HG03432 (cell line): Measurements from ENCODE around the gene ZNF684.
"Not testable (repeated sequence)": the region's sequence is repeated elsewhere in the genome, so short reads cannot be mapped to it uniquely, and the experiment has no call there.

ENCODE experiments used
- ATAC-seq: cut with Tn5 transposase; IDR thresholded peaks from one replicate; pipeline ENCODE4 v1.9.1; 2021; ENCODE audit warnings: mild to moderate bottlenecking, moderate library complexity; ENCODE audit not compliant: unreplicated experiment

ZNF684 gene

DNA sequence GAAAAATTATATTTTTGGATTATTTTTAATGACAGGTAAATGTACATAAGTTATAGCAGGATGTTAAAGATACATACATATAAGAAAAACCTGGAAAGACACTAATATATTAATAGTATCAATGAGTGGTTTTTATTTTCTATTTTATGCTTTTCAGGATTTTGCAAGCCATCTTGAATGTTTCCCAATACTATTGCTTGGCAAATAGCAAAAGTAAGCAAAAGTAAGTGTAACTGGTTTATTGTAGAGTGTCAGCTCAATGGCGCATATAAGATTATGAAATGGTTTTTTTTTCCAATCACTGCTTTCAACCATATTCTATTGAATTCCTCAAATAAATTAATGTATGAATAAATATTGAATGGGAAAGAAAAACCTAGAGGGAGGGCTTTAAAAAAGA, 36.4 kb downstream of the ZNF684 start:
- no peak for ATAC-seq

DNA sequence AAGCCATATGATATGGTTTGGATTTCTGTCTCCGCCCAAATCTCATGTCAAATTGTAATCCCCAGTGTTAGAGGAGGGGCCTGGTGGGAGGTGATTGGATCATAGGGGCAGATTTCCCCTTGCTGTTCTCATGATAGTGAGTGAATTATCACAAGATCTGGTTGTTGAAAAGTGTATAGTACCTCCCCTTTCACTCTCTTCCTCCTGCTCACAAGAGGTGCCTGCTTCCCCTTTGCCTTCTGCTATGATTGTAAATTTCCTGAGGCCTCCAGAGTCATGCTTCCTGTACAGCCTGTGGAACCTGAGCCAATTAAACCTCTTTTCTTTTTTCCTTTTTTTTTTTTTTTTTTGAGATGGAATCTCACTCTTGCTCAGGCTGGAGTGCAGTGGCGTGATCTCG, 43.4 kb downstream of the ZNF684 start:
- ATAC-seq: not testable (repeated sequence)

GRCh38 chr1:40575336-40575735, 43.9 kb downstream of the ZNF684 start:
- no peak for ATAC-seq

GRCh38 chr1:40582116-40582515, 50.7 kb downstream of the ZNF684 start:
- no peak for ATAC-seq

DNA sequence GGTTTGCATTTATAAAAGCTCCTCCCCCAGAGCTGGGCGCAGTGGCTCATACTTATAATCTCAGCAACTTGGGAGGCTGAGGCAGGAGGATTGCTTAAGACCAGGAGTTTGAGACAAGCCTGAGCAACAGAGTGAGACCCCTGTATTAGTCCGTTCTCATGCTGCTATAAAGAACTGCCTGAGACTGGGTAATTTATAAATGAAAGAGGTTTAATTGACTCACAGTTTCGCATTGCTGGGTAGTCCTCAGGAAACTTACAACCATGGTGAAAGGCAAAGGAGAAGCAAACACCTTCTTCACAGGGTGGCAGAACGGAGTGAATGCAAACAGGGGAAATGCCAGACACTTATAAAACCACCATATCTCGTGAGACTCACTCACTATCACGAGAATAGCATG, 52.5 kb downstream of the ZNF684 start:
- ATAC-seq: no peak

DNA sequence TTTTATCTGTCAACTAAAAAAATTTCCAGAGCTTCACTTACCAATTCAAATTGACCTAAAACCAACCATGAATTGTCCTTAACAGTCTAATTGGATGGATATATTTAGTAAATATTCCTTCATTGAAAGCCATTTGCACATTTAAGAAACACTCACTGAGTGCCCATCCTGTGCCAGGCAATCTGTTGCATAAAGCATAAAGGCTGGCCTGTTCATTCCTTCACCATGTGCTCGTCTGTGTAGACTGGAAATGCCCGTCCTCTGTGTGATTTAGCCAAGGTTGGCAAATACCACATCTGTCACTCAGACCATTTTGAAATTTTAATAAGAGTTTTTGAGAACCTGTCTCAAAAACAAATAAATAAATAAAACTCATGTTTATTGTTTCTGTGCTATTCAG, 57.1 kb downstream of the ZNF684 start:
- ATAC-seq: no peak

- no peak for ATAC-seq
Observed at GRCh38 chr1:40592107-40592803, 60.8 kb downstream of the ZNF684 start.

GRCh38 chr1:40593449-40594186, 62.2 kb downstream of the ZNF684 start:
- no peak for ATAC-seq

DNA sequence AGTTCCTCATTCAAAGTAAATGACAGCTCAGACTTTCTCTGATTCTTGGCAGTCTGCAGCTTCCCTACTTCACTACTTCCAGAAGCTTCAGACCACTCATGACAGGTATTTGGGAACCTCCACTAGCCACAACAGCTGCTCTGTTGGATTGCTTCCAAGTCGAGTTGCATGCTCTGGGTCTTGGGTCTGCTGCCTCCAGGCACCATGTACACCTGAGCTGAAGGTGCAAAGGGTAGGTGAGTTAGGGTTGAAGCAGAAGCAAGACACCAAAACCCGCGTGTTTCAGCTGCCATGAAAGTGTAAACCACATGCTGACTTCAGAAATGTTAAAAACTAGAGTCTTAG, 62.7 kb downstream of the ZNF684 start:
- no peak for ATAC-seq

GRCh38 chr1:40595623-40596022, 64.2 kb downstream of the ZNF684 start:
- ATAC-seq: no peak
